GM12891 (cell line): ENCODE data around the gene TMC5.

Experiments used
- POLR2A ChIP-seq: IDR thresholded peaks from 2 replicates; pipeline ENCODE4 v1.6.1; 2011; ENCODE audit warnings: low read depth, low read length, control low read depth
- POLR2AphosphoS5 ChIP-seq: IDR thresholded peaks from 2 replicates; pipeline ENCODE4 v1.6.1; 2011; ENCODE audit warnings: low read depth, low read length, control low read depth
- TAF1 ChIP-seq: IDR thresholded peaks from 2 replicates; pipeline ENCODE4 v1.6.1; 2011; ENCODE audit warnings: low read depth, low read length, control low read depth

GRCh38 chr16:19490619-19491018 is 72.9 kb downstream of the TMC5 start:
- TF ChIP-seq TAF1 (no peak), POLR2A (no peak), POLR2AphosphoS5 (no peak)
